Ectodermal cell (in vitro differentiated cells): ENCODE data around the gene ACER2.

Experiments
- H3K27ac ChIP-seq: 2 replicates; pipeline ENCODE4 v1.7.0; 2013; ENCODE audit warnings: mild to moderate bottlenecking, low read depth, low read length; ENCODE audit not compliant: insufficient read depth, poor library complexity, severe bottlenecking
- H3K27me3 ChIP-seq: 2 replicates; pipeline ENCODE4 v1.7.0; 2013; ENCODE audit warnings: mild to moderate bottlenecking, low read length; ENCODE audit not compliant: insufficient read depth, control insufficient read depth, poor library complexity, severe bottlenecking
- H3K36me3 ChIP-seq: one replicate; pipeline ENCODE4 v1.7.0; 2013; ENCODE audit warnings: low read length; ENCODE audit not compliant: control insufficient read depth, insufficient read depth
- H3K4me1 ChIP-seq: one replicate; pipeline ENCODE4 v1.7.0; 2013; ENCODE audit warnings: low read length; ENCODE audit not compliant: control insufficient read depth, insufficient read depth
- H3K4me3 ChIP-seq: 2 replicates; pipeline ENCODE4 v1.7.0; 2013; ENCODE audit warnings: low read depth, low read length, control low read depth; ENCODE audit not compliant: insufficient read depth
- H3K9me3 ChIP-seq: 2 replicates; pipeline ENCODE4 v1.7.0; 2013; ENCODE audit warnings: mild to moderate bottlenecking, low read length, moderate library complexity; ENCODE audit not compliant: control insufficient read depth
- WGBS, 2 experiments: methylation state at CpG; one replicate each; pipeline ENCODE4 v1.1.7; 2013; ENCODE audit warnings: missing lambda C conversion rate in 2 of 2; 5-methylcytosine and 5-hydroxymethylcytosine counted together

Gene ACER2

DNA sequence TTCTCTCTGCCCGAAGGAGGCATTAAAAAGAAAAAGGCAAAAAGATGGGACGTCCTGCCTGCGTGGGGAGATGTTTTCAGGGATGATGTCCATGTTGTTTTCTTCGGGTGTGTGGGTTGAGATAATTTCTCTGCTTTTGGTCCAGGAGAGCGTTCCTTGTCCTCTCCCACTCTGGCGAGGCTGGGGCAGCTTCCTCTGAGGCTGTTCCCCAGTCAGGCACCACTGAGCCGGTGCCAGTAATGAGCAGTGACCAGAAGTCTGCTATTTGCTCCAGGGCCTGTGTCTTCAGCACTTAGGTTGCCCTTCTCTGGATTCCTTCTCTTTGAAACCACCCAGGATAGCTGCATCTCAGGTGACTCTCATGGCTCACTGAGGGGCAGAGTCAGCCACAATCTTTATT lies 71.5 kb downstream of the ACER2 start:
- 92 to 94% methylated on average over 7 of the region's 7 CpGs for WGBS, 2 experiments
- H3K27me3 ChIP-seq, result no peaks in the 10 kb centered on the region
- no peak overlapping the region for H3K4me3 ChIP-seq
- H3K36me3 ChIP-seq, result no peaks in the 10 kb centered on the region
- no peaks in the 10 kb centered on the region for H3K4me1 ChIP-seq
- H3K27ac ChIP-seq, result no peak overlapping the region
- H3K9me3 ChIP-seq, result no peaks in the 10 kb centered on the region

DNA sequence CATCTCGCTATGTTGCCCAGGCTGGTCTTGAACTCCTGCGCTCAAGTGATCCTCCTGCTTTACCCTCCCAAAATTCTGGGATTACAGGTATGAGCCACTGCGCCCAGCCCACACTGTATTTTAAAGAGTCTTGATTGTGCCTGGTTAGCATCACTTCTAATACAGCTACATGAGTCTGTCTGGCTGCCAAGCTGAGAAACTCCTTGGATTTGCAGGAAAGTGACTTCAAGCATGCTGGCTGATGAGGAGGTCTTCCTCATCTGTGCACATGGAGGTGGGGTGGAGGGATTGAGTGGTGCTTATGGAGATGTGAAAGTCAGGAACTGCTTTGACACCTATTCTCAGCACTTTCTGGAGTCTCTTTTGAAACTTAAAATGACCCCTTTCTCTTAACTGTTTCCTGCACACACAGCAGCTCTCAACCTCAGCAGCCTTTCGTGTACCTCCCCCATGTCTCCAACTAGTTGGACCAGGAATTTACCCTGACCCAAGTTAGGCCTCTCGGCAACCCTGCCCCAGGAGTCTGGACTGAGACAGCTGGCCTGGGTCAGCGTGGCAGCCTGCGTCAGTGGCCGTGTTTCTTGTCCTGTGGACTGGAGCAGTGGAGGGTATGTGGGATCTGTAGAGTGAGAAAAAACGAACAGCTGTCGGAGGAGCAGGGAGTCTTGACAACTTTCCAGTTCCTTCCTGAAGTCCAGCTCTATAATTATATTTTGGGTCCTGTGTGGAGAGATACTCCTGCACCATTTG lies 72.5 kb downstream of the ACER2 start:
- Histone ChIP-seq H3K36me3 (no peaks in the 10 kb centered on the region), H3K9me3 (no peaks in the 10 kb centered on the region), H3K27me3 (no peaks in the 10 kb centered on the region), H3K4me1 (no peaks in the 10 kb centered on the region), H3K27ac (no peak overlapping the region), H3K4me3 (no peak overlapping the region)
- 81 to 87% methylated on average over 10 of the region's 10 CpGs for WGBS, 2 experiments

DNA sequence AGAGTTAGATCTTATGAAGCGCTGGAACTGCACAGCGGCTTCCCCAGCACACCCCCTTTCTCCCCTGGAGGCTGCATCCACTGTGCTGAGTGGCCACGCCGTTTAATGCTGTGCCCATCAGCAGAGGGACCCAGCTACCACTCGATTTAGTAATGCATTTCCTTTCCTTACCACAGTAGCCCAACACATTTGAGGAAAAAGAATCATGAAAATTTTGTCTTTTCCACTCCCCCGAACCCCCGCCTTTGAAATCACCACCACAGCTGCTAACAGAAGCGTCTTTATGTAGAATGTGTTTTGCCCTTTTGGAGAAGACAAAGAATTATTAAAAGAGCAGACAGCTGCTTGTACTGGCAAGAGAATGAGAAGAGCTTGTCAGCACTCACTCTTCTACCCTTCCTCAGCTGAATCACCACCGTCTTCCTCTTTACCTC lies 73.2 kb downstream of the ACER2 start:
- no peaks in the 10 kb centered on the region for H3K9me3 ChIP-seq
- WGBS, 2 experiments, result 87 to 89% methylated on average over 9 of the region's 9 CpGs
- H3K36me3 ChIP-seq, result no peaks in the 10 kb centered on the region
- H3K27ac ChIP-seq, result no peak overlapping the region
- no peak overlapping the region for H3K4me3 ChIP-seq
- no peaks in the 10 kb centered on the region for H3K4me1 ChIP-seq
- no peaks in the 10 kb centered on the region for H3K27me3 ChIP-seq

- no peaks in the 10 kb centered on the region for H3K27me3 ChIP-seq
- no peak overlapping the region for H3K4me3 ChIP-seq
- no peak overlapping the region for H3K27ac ChIP-seq
- H3K9me3 ChIP-seq, result no peaks in the 10 kb centered on the region
- 84 to 91% methylated on average over 1 of the region's 1 CpG for WGBS, 2 experiments
- H3K36me3 ChIP-seq, result no peaks in the 10 kb centered on the region
- no peaks in the 10 kb centered on the region for H3K4me1 ChIP-seq
Measured at GRCh38 chr9:19484699-19485098, 75.9 kb downstream of the ACER2 start.

GRCh38 chr9:19485193-19485592 lies 76.4 kb downstream of the ACER2 start:
- H3K36me3 ChIP-seq, result no peaks in the 10 kb centered on the region

GRCh38 chr9:19486803-19487202 lies 78.0 kb downstream of the ACER2 start:
- H3K9me3 ChIP-seq, result no peaks in the 10 kb centered on the region
- WGBS, 2 experiments, result 80 to 100% methylated on average over 2 to 3 of the region's 3 CpGs
- no peaks in the 10 kb centered on the region for H3K36me3 ChIP-seq
- no peaks in the 10 kb centered on the region for H3K4me1 ChIP-seq
- H3K27ac ChIP-seq, result no peak overlapping the region
- H3K4me3 ChIP-seq, result no peak overlapping the region
- no peaks in the 10 kb centered on the region for H3K27me3 ChIP-seq

More at GRCh38 chr9:19485193-19485592, 76.4 kb downstream of the ACER2 start:
- H3K4me1 ChIP-seq, result no peaks in the 10 kb centered on the region
- H3K27ac ChIP-seq, result no peak overlapping the region
- H3K27me3 ChIP-seq, result no peaks in the 10 kb centered on the region
- H3K9me3 ChIP-seq, result no peaks in the 10 kb centered on the region
- WGBS, 2 experiments, result 70 to 85% methylated on average over 2 of the region's 2 CpGs
- no peak overlapping the region for H3K4me3 ChIP-seq

- Histone ChIP-seq H3K4me3 (no peak overlapping the region), H3K36me3 (no peaks in the 10 kb centered on the region), H3K9me3 (no peaks in the 10 kb centered on the region), H3K4me1 (no peaks in the 10 kb centered on the region), H3K27me3 (no peaks in the 10 kb centered on the region), H3K27ac (no peak overlapping the region)
- WGBS, 2 experiments, result 92 to 95% methylated on average over 2 of the region's 2 CpGs
Measured at GRCh38 chr9:19488721-19489120, 79.9 kb downstream of the ACER2 start.

- Histone ChIP-seq H3K27ac (no peak overlapping the region), H3K27me3 (no peaks in the 10 kb centered on the region), H3K36me3 (no peaks in the 10 kb centered on the region), H3K9me3 (no peaks in the 10 kb centered on the region), H3K4me3 (no peak overlapping the region), H3K4me1 (no peaks in the 10 kb centered on the region)
- 93 to 95% methylated on average over 8 of the region's 8 CpGs for WGBS, 2 experiments
Measured at GRCh38 chr9:19490269-19490668, 81.5 kb downstream of the ACER2 start.

DNA sequence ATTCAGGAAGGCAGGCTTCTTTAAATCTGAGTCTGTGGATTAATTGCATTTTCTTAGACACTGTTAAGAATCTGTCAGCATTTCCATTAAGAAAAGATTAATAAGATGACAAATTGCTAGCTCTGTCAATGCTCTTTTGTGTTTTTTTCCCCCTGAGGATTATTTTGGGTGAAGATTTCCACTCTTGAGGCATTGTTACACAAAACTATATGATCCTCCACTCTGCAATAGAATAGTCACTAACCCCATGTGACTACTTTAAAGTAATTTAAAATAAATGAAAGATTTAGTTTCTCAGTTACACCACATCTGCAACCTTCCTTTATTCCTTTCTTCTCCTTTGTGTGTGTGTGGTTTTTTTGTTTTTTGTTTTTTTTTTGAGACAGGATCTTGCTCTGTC lies 82.0 kb downstream of the ACER2 start:
- Histone ChIP-seq H3K27me3 (no peaks in the 10 kb centered on the region), H3K4me1 (no peaks in the 10 kb centered on the region), H3K4me3 (no peak overlapping the region), H3K27ac (no peak overlapping the region), H3K9me3 (no peaks in the 10 kb centered on the region), H3K36me3 (no peaks in the 10 kb centered on the region)

DNA sequence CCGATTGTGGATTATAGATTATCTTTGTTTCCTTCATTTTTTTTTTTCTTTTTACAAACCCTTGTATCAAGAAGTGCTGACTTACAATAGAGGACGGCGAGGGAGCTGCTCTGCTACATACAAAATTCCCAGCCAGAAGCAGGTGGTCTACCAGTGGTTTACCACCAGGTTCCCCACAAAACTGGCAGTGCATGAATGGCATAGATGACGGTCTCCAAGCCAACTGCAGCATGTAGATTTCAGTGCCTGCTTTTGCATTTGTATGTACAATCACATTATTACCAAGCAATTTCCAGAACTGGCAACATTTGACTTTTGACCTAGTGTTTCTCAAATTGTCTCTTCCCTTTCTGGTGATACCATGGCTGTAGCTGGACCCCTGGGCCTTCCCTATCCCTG lies 84.0 kb downstream of the ACER2 start:
- no peak overlapping the region for H3K4me3 ChIP-seq
- 91 to 95% methylated on average over 4 of the region's 4 CpGs for whole genome bisulfite sequencing, 2 experiments
- H3K27ac ChIP-seq, result no peak overlapping the region
- no peaks in the 10 kb centered on the region for H3K4me1 ChIP-seq
- no peaks in the 10 kb centered on the region for H3K36me3 ChIP-seq
- no peaks in the 10 kb centered on the region for H3K9me3 ChIP-seq
- H3K27me3 ChIP-seq, result no peaks in the 10 kb centered on the region
